Cardiac septum (tissue), 1 donor: Measurements from ENCODE around the gene LHX3. TPM values are rescaled to one million over a fixed set of nuclear protein-coding genes. Genes with fewer than 3 reads are reported as not detected.

ENCODE experiments used
- DNase-seq: peaks from one replicate; pipeline ENCODE4 v3.0.0-alpha.2; 2020; ENCODE audit warnings: low spot score
- intact Hi-C: fragments of 100-400 bp; cut with DNase I; formaldehyde crosslinking; loops from one replicate; pipeline ENCODE4 v1.14.0; 2022
- total RNA-seq: library from RNA; stranded (reverse); fragmentation: NEBNext Ultra II Directional; extraction: Animal tissue kit (Norgen Biotek cat#: 25700); gene quantifications from one replicate; pipeline ENCODE4 v1.2.1, GENCODE V29; 2021
- donor health status: DM: no; HTN: no; CAD: no.

LHX3 gene
- total RNA-seq, 1 donor from 2014 or later = not detected

DNA sequence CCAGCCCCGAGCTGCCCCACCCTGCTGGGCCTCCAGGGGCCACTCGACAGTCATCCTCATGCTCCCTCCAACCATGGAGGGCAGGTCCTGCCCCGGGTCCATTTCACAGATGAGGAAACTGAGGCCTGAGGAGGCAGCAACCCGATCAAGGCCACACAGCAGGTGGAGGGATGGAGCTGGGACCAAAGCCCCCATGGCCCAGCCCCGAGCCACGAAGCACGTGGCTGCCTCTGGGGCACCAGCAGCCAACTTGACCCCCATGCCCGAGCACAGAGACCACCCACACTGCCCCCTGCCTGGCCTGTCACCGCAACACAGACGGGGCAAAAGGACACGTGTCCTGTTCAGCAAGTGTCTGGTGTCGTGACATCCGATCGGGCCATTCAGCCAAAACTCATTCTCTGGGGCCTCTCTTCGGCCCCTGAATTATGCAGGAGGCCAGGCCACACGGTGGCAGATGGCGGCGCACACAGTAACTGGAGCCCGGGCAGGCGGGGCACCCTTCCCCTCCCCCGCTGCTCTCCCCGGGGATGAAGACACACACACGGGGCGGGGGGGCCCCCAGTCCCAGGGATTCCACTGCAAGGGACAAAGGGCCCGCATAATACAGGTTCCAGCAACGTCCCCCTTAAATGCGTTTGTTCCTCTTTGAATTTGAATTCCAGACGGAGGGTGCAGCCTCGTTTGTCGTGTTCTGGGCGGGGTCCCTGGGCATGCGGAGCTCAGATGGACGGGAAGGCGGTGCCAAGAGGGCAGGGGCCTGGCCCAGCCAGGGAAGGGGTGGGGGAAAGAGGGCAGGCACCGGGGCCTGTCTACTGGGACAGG lies 56.8 kb downstream of the LHX3 start:
- intact Hi-C loops = no loop called here
- DNase-seq = no peak

DNA sequence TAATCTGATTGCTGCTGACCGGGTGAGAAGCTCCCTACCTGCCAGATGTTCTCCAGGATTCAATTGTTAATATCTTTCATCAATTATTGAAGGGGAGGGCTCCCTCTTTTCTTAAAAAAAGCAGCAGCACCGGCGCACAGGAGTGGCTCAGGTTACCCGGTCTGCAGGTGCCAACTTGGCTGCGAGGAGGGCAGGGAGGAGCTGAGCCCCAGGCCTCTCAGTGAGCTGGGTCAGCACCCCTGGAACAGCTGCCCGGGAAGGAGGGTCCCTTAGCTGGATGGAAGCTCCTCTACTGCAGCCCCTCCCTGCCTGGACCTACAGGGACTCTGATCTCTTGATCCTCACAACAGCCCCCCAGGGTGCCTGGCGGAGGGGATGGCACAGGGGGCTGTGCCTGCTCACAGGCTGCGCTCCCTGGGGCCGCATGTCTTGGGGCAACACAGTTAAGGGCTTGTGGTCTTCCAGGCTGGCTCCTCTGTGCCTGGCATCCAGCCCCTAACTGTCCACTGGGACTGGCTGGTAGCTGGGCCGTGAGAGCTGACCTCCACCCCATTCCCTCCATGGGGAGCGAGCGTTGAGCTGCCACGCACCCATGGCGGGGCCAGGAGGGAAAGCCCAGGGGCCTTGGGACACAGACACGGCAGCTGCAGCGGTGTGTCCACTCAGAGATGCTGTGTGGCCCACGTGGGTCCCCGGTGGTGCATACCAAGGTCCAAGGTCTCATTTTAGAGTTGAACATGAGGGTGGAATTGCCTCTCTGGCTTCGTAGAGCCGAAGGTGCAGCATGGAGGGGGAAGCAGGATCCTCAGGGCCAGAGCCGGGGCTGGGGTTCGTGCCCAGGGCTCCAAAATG lies 57.7 kb downstream of the LHX3 start:
- DNase-seq = no peak
- intact Hi-C loops = no loop called here

Other genes starting within 250 kb of the LHX3 start
- gene UBAC1, start 243.8 kb downstream of the LHX3 start, total RNA-seq = 90.3 TPM
- gene NACC2, start 109.8 kb downstream of the LHX3 start, total RNA-seq = 57.8 TPM
- gene TMEM250, start 86.3 kb downstream of the LHX3 start, total RNA-seq = 19.8 TPM
- gene QSOX2, start 40.7 kb upstream of the LHX3 start, total RNA-seq = 7.2 TPM
- gene CCDC187, start 99.0 kb upstream of the LHX3 start, total RNA-seq = 0.03 TPM
- gene GPSM1, start 122.4 kb upstream of the LHX3 start, total RNA-seq = 35.1 TPM
- gene DNLZ, start 158.6 kb upstream of the LHX3 start, total RNA-seq = 34.1 TPM
- 0.70 TPM for gene CARD9, start 168.5 kb upstream of the LHX3 start, total RNA-seq
- gene SNAPC4, start 195.0 kb upstream of the LHX3 start, total RNA-seq = 3.9 TPM
- 23.1 TPM for gene ENTR1, start 205.5 kb upstream of the LHX3 start, total RNA-seq
- gene PMPCA, start 205.5 kb upstream of the LHX3 start, total RNA-seq = 68.9 TPM
- gene INPP5E, start 234.7 kb upstream of the LHX3 start, total RNA-seq = 14.2 TPM